T47D (cell line): ENCODE data around the gene LRCH3.

ENCODE experiments used
- DNase-seq, 2 experiments: peaks; one replicate each; pipeline versions ENCODE4 v3.0.0 to v3.0.0-alpha.2; 2011 to 2012; ENCODE audit warnings: low read depth in 1 of 2, low spot score in 1 of 2
- JUND ChIP-seq: IDR thresholded peaks from 2 replicates; pipeline ENCODE4 v1.6.1; 2012; ENCODE audit warnings: low read depth
- in situ Hi-C: cut with HindIII; loops from 2 replicates; pipeline ENCODE4 v1.10.0; 2016; ENCODE audit warnings: low sequenced_read_pairs, low pct_unique_long_range_greater_than_20kb

Gene LRCH3

GRCh38 chr3:197791113-197791891, at the start of gene LRCH3:
Gene LRCH3 (plus strand): TSS chr3:197791254. CDS start chr3:197791279, 25 bp downstream.
- in situ Hi-C loops = no loop called here
- TF ChIP-seq JUND = no peak
- DNase-seq = peak; percentile 84 to 100

DNA sequence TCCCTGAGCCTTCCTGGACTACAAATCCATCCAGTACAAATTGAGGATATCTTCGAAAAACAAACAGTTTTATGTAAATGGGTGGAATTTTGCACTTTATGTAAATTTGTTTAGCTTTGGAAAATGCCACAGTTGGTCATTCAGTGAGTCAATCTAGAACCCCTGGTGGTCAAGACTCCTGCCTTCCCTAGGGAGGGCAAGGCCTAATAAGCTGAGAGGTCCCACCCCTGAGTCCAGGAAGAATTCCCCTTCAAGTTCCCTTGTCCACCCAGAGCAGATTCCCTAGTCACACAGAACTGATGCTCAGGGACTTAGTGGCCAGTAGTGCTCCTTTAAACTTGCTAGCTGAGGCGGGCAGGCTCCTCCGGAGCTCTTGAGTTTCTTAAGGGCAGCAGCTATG, 48.3 kb upstream of the LRCH3 start:
- TF ChIP-seq JUND = no peak
- no peak for DNase-seq
- in situ Hi-C loops = no loop called here

DNA sequence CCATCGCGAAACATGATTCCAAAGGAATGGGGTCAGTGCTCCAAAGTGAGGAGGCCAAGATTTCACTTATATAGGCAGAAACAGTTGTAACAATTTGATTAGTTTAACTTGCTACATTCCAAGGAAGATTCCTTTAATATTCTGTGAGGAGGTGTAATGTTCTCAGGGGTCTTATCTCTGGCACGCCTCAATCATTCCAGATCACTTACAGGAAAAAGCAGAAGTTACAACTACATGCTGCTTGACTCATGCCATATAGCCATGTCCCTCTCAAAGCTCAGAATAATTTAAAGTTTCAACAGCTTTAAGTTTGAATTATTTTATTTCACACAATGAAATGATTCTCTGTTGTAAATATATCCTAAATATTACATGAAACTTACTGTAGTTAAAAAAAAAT, 44.8 kb upstream of the LRCH3 start:
- TF ChIP-seq JUND = no peak
- in situ Hi-C loops = no loop called here

GRCh38 chr3:197746801-197747237, 44.2 kb upstream of the LRCH3 start:
- no peak for DNase-seq
- in situ Hi-C loops = no loop called here
- no peak for TF ChIP-seq JUND

More for the DNA sequence above, 44.8 kb upstream of the LRCH3 start:
- DNase-seq = no peak

DNA sequence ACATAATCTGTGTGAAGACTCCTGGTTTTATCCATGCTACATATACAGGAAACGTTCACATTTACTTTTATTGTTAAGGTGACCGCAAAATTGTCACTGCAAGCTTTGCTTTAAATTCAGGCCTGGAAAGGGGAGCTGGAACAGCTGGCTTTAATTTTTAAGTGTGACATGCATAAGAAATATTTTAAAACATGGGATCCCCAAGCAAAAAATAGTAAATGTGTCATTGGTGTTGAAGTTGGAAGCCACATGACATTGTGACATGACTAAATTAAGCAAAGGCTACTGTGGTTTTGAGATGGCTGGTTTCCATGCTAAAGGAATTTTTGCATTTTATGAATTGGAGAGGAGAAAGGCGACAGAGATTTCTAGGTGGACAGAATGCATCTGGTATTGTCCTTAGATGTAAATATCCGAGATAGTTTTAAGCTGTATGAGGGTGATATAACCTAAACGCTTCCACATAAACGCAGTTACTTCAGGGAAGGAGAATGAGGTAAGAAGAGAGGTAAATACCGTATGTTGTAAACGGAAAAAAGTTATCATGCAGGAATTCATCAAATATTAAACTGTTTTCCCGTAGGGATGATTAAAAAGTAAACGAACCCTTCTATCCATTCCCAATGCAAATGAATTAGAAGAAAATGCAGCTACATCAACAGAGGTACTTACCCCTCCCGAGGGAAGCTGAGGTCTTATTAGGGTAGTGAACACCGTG, 42.3 kb upstream of the LRCH3 start:
- DNase-seq = no peak
- TF ChIP-seq JUND = no peak
- in situ Hi-C loops = no loop called here

- in situ Hi-C loops = no loop called here
- no peak for TF ChIP-seq JUND
- DNase-seq = peak; percentile 63 to 79
Observed at GRCh38 chr3:197749315-197749600, 41.8 kb upstream of the LRCH3 start.

- in situ Hi-C loops = no loop called here
- peak; percentile 99 to 100 for DNase-seq
Observed at GRCh38 chr3:197749601-197750395, 41.3 kb upstream of the LRCH3 start, which contains the start of gene FYTTD1. Gene FYTTD1 (plus strand): TSS chr3:197749883. CDS start chr3:197749972, 89 bp downstream.

GRCh38 chr3:197750396-197750831, 40.6 kb upstream of the LRCH3 start:
- peak; percentile 84 to 90 for DNase-seq
- TF ChIP-seq JUND = no peak
- in situ Hi-C loops = no loop called here

More at GRCh38 chr3:197749601-197750395, 41.3 kb upstream of the LRCH3 start, which contains the start of gene FYTTD1:
- TF ChIP-seq JUND = no peak

DNA sequence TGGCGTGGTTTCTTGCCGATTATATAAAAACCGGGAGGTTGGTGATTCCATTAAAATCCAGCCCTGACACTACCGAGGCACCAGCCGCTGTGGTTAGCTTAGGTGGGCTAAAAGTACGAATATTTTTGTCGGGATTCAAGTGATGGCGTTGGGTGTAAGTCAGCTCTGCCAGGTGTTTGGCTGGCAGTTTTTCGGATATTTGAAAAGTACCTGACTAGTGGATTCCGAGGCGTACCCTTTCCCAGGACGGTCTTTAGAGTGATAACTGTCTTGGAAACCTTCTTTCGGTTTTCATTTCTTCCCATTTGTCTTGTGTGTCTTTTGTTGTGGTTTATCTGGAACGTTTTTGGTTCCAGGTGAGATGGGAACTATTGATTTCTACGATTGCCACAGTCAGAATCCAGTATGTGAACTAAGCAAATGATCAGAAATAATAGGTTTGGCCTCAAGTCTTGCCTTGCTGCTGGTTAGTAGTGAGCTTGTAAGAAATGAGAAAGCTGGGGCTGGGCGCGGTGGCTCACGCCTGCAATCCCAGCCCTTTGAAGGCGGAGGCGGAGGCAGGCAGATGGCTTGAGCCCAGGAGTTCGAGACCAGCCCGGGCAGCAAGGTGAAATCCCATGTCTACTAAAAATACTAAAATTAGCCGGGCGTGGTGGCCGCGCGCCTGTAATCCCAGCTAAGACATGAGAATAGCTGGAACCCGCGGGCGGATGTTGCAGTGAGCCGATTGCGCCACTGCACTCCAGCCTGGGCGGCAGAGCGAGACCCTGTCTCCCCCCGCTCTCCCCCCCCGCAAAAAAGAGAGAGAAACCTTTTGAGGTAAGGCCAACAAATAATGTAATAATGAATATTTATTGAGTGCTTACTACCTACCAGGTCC, 40.0 kb upstream of the LRCH3 start:
- in situ Hi-C loops = no loop called here
- TF ChIP-seq JUND = no peak
- DNase-seq = peak; percentile 56 to 59

GRCh38 chr3:197752107-197752506, 38.9 kb upstream of the LRCH3 start:
- in situ Hi-C loops = no loop called here
- DNase-seq = no peak
- no peak for TF ChIP-seq JUND

DNA sequence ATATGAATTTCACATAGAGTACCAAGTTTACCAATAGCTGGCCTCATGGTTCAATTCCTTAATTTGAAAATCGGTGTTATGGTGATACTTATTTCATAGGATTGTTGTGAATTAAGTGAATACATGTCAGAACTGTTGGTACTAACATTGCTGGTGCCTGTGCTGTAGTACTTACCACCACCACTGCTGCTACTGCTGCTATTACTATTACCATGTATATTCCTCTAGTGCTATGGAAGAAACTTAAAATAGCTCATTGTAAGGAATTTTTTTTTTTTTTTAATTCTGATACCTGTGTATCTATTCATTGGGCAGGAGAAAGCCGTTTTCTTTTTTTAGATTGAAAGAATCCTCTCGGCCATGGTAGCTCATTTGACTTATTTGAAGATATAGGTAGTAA, 37.8 kb upstream of the LRCH3 start:
- in situ Hi-C loops = no loop called here
- peak in 1 of 2 experiments; percentile 38 for DNase-seq
- no peak for TF ChIP-seq JUND

DNA sequence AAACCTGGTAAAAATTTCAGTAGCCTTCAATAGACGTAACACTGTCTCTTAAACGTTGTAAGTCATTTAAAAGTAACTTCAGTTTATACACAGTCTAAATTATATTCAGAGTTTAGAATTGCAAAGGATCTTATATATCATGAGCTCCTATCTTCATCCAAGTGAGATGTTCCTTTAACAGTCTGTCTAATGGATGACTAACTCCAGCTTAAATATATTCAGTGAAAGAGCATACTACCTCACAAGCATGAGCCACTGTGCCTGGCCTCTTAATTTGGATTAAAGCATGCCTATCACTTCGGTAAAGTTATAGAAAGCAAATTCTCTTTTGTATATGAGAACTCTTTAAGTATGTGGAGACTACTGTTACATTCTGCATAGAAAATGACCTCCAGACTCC, 34.4 kb upstream of the LRCH3 start:
- in situ Hi-C loops = no loop called here
- no peak for TF ChIP-seq JUND
- no peak for DNase-seq
